GM18505 (cell line): ENCODE data around the gene ALKBH3.

Experiments
- ATAC-seq: cut with Tn5 transposase; IDR thresholded peaks from one replicate; pipeline ENCODE4 v1.9.1; 2021; ENCODE audit not compliant: unreplicated experiment
- POLR2A ChIP-seq: IDR thresholded peaks from 4 replicates; pipeline ENCODE4 v1.6.1; 2011; ENCODE audit warnings: borderline replicate concordance; ENCODE audit not compliant: insufficient read depth, insufficient read length; ENCODE audit errors: extremely low read depth

ALKBH3 gene

GRCh38 chr11:43934601-43935423 is 54.2 kb downstream of the ALKBH3 start:
- no peak for TF ChIP-seq POLR2A
- ATAC-seq, result no peak

GRCh38 chr11:43935424-43935979 is 54.9 kb downstream of the ALKBH3 start:
- ATAC-seq, result no peak
- no peak for TF ChIP-seq POLR2A

- TF ChIP-seq POLR2A, result no peak
- no peak for ATAC-seq
Measured at GRCh38 chr11:43936076-43936475, 55.4 kb downstream of the ALKBH3 start.

GRCh38 chr11:43937434-43938411 is 57.1 kb downstream of the ALKBH3 start:
- ATAC-seq, result no peak

GRCh38 chr11:43941257-43941994 is 60.8 kb downstream of the ALKBH3 start:
- ATAC-seq, result no peak
- no peak for TF ChIP-seq POLR2A

More at GRCh38 chr11:43937434-43938411, 57.1 kb downstream of the ALKBH3 start:
- TF ChIP-seq POLR2A, result no peak

GRCh38 chr11:43942662-43943371 is 62.2 kb downstream of the ALKBH3 start:
- no peak for TF ChIP-seq POLR2A
- no peak for ATAC-seq

- no peak for ATAC-seq
Measured at GRCh38 chr11:43943372-43943930, 62.8 kb downstream of the ALKBH3 start.

GRCh38 chr11:43943931-43944751 is 63.5 kb downstream of the ALKBH3 start:
- TF ChIP-seq POLR2A, result no peak
- ATAC-seq, result no peak

More at GRCh38 chr11:43943372-43943930, 62.8 kb downstream of the ALKBH3 start:
- TF ChIP-seq POLR2A, result no peak

- ATAC-seq, result no peak
- TF ChIP-seq POLR2A, result no peak
Measured at GRCh38 chr11:43944761-43945311, 64.2 kb downstream of the ALKBH3 start.

- ATAC-seq, result no peak
- TF ChIP-seq POLR2A, result no peak
Measured at GRCh38 chr11:43947003-43947500, 66.4 kb downstream of the ALKBH3 start.

GRCh38 chr11:43947815-43948214 is 67.2 kb downstream of the ALKBH3 start:
- TF ChIP-seq POLR2A, result no peak
- ATAC-seq, result no peak
